Measurements from ENCODE around the gene EIF4E1B. TPM values are rescaled to one million over a fixed set of nuclear protein-coding genes. Genes with fewer than 3 reads are reported as not detected.

Gene EIF4E1B
- total and polyA plus RNA-seq, 2 experiments from 2014 or later = 0.17 TPM; not detected in 1

GRCh38 chr5:176674799-176675198 is 44.3 kb downstream of the EIF4E1B start:
- no peak for ATAC-seq
- TF ChIP-seq STAT1 (IDR thresholded peaks at IDR 0.05; ENCODE audit: unreplicated experiment) (no peak), POLR2AphosphoS5 (IDR thresholded peaks at IDR 0.05; ENCODE audit: low read depth) (no peak), NANOG (IDR thresholded peaks at IDR 0.05; ENCODE audit: borderline replicate concordance) (no peak), ETS1 (IDR thresholded peaks at IDR 0.05) (no peak), REST (IDR thresholded peaks at IDR 0.05; ENCODE audit: unreplicated experiment) (no peak), EZH2phosphoT487 (IDR thresholded peaks at IDR 0.05; ENCODE audit: unreplicated experiment) (no peak), JUNB (IDR thresholded peaks at IDR 0.05; ENCODE audit: unreplicated experiment) (no peak), ZNF114 (CRISPR knock-in tag; IDR thresholded peaks at IDR 0.05) (no peak), ZNF462 (CRISPR knock-in tag; IDR thresholded peaks at IDR 0.05) (no peak), ZNF331 (CRISPR knock-in tag; IDR thresholded peaks at IDR 0.05; ENCODE audit: low read depth) (no peak), EZH2 (IDR thresholded peaks at IDR 0.05; ENCODE audit: low read depth, unreplicated experiment) (no peak), CREB1 (CRISPR knock-in tag; IDR thresholded peaks at IDR 0.05; ENCODE audit: low read depth) (no peak), CTCF (conservative IDR thresholded peaks at IDR 0.05; ENCODE audit: low read depth in 2 of 2) (no peak)
- DNase-seq (ENCODE audit: low spot score) = no peak
- Histone ChIP-seq H3K4me1 (ENCODE audit: insufficient read depth) (peaks cover 2% of the 10 kb centered on the region), H2AFZ (no peak overlapping the region), H3K4me2 (no peak overlapping the region), H3K27me3 (ENCODE audit: insufficient read depth) (peaks cover 9% of the 10 kb centered on the region), H3K4me3 (no peak overlapping the region), H3K79me2 (replicated peaks; ENCODE audit: insufficient read depth) (no peaks in the 10 kb centered on the region), H3K36me3 (ENCODE audit: insufficient read depth) (no peaks in the 10 kb centered on the region), H4K20me1 (replicated peaks; ENCODE audit: insufficient read depth) (no peaks in the 10 kb centered on the region), H3K9me2 (ENCODE audit: insufficient read depth) (no peaks in the 10 kb centered on the region), H3K27ac (ENCODE audit: low read depth) (no peak overlapping the region), H3F3A (replicated peaks; ENCODE audit: low read depth) (no peaks in the 10 kb centered on the region)
- H3K9me3 Mint-ChIP-seq = no peaks in the 10 kb centered on the region; the same call in 2 of the 3 replicates
- no peaks in the 10 kb centered on the region for H3K36me3 Mint-ChIP-seq (ENCODE audit: low read depth)
- peaks cover 22% of the 10 kb centered on the region for H3K27me3 Mint-ChIP-seq (ENCODE audit: insufficient read depth, low read depth, poor library complexity)
- no peak overlapping the region for H3K4me3 Mint-ChIP-seq
- H3K4me1 Mint-ChIP-seq = peaks cover 34% of the 10 kb centered on the region
- no peak overlapping the region for H3K27ac Mint-ChIP-seq
